ENCODE data around the gene ARSI.

Gene ARSI

GRCh38 chr5:150298701-150299451 is 3.8 kb downstream of the ARSI start:
- H3K4me3 ChIP-seq (ENCODE audit: low read depth, low read length) = no peak overlapping the region
- TF ChIP-seq, protein P1, sequence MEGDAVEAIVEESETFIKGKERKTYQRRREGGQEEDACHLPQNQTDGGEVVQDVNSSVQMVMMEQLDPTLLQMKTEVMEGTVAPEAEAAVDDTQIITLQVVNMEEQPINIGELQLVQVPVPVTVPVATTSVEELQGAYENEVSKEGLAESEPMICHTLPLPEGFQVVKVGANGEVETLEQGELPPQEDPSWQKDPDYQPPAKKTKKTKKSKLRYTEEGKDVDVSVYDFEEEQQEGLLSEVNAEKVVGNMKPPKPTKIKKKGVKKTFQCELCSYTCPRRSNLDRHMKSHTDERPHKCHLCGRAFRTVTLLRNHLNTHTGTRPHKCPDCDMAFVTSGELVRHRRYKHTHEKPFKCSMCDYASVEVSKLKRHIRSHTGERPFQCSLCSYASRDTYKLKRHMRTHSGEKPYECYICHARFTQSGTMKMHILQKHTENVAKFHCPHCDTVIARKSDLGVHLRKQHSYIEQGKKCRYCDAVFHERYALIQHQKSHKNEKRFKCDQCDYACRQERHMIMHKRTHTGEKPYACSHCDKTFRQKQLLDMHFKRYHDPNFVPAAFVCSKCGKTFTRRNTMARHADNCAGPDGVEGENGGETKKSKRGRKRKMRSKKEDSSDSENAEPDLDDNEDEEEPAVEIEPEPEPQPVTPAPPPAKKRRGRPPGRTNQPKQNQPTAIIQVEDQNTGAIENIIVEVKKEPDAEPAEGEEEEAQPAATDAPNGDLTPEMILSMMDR (IDR thresholded peaks at IDR 0.05; ENCODE audit: borderline replicate concordance, insufficient read depth, low read depth, low read length) = no peak

- TF ChIP-seq, protein P1 (IDR thresholded peaks at IDR 0.05; ENCODE audit: borderline replicate concordance, insufficient read depth, low read depth, low read length) = no peak
- H3K4me3 ChIP-seq (ENCODE audit: low read depth, low read length) = no peak overlapping the region
Observed at GRCh38 chr5:150297934-150298595, 4.6 kb downstream of the ARSI start.

- no peak overlapping the region for H3K4me3 ChIP-seq (ENCODE audit: low read depth, low read length)
- TF ChIP-seq, protein P1 (IDR thresholded peaks at IDR 0.05; ENCODE audit: borderline replicate concordance, insufficient read depth, low read depth, low read length) = no peak
Observed at GRCh38 chr5:150297236-150297890, 5.3 kb downstream of the ARSI start.

GRCh38 chr5:150296496-150296895 is 6.2 kb downstream of the ARSI start:
- TF ChIP-seq, protein P1 (IDR thresholded peaks at IDR 0.05; ENCODE audit: borderline replicate concordance, insufficient read depth, low read depth, low read length) = no peak
- no peak overlapping the region for H3K4me3 ChIP-seq (ENCODE audit: low read depth, low read length)

GRCh38 chr5:150295741-150296486 is 6.8 kb downstream of the ARSI start:
- no peak overlapping the region for H3K4me3 ChIP-seq (ENCODE audit: low read depth, low read length)
- TF ChIP-seq, protein P1 (IDR thresholded peaks at IDR 0.05; ENCODE audit: borderline replicate concordance, insufficient read depth, low read depth, low read length) = no peak

GRCh38 chr5:150295172-150295634 is 7.5 kb downstream of the ARSI start:
- no peak overlapping the region for H3K4me3 ChIP-seq (ENCODE audit: low read depth, low read length)
- TF ChIP-seq, protein P1 (IDR thresholded peaks at IDR 0.05; ENCODE audit: borderline replicate concordance, insufficient read depth, low read depth, low read length) = no peak
